DOHH2 (cell line): Measurements from ENCODE around the gene NPPA.

Experiments
- EZH2phosphoT487 ChIP-seq: fragments of 200-600 bp; sonication (generic); IDR thresholded peaks from 2 replicates; pipeline ENCODE4 v1.6.1; 2017; ENCODE audit warnings: borderline replicate concordance, mild to moderate bottlenecking, antibody characterized with exemption, low read length, moderate library complexity, mixed read lengths
- TF ChIP-seq, protein P1 (sequence below): fragments of 200-600 bp; sonication (generic); IDR thresholded peaks from one replicate; pipeline ENCODE4 v1.5.1; 2014; ENCODE audit warnings: antibody characterized with exemption, mild to moderate bottlenecking, low read depth, low read length; ENCODE audit not compliant: poor library complexity, severe bottlenecking

DNA sequence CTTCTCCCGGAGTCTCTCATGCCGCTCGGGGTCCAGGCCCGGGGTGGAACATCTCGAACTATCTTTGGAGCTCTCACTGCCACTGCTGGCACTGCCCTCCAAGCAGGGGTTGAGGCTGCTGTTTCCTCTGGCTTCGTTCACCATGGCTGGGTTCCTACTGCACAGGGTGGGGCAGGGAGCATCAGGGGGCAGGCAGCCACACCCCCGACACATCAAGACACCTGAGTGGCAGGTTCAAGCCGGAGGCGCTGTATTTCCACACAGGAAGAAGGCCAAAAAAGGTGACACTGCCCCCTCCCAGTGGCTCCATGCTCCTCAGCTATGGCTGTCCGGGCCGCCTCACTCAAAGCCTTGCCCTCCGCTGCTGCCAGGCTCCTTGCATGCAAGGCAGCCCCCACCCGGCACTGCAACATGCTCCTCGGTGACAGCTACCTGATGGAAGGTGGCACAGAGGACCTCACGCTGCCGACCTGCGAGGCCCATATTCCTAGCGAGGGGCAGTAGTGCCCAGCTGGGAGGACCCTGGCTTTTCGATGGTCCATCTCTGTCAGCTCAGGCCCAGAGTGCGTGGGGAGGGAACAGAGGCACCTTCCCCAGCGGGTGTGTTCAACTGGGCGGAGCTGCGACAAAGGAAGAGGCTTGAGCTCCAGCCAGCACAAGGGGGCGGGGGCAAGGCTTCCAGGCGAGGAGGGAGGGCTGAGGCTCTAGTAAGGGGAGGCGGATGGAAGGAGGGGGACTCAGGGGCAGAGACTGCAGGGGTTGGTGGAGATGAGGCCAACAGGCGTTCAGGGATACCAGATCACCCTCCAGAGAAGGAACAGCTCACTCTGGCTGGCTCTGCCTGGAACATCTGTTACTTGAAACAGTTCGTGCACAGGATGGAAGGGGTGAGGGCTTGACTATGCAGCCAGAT lies 44.4 kb downstream of the NPPA start:
- TF ChIP-seq, protein P1, sequence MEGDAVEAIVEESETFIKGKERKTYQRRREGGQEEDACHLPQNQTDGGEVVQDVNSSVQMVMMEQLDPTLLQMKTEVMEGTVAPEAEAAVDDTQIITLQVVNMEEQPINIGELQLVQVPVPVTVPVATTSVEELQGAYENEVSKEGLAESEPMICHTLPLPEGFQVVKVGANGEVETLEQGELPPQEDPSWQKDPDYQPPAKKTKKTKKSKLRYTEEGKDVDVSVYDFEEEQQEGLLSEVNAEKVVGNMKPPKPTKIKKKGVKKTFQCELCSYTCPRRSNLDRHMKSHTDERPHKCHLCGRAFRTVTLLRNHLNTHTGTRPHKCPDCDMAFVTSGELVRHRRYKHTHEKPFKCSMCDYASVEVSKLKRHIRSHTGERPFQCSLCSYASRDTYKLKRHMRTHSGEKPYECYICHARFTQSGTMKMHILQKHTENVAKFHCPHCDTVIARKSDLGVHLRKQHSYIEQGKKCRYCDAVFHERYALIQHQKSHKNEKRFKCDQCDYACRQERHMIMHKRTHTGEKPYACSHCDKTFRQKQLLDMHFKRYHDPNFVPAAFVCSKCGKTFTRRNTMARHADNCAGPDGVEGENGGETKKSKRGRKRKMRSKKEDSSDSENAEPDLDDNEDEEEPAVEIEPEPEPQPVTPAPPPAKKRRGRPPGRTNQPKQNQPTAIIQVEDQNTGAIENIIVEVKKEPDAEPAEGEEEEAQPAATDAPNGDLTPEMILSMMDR = peak; percentile 20
- no peak for TF ChIP-seq EZH2phosphoT487
